Measurements from ENCODE around the gene DNAJB12.

DNA sequence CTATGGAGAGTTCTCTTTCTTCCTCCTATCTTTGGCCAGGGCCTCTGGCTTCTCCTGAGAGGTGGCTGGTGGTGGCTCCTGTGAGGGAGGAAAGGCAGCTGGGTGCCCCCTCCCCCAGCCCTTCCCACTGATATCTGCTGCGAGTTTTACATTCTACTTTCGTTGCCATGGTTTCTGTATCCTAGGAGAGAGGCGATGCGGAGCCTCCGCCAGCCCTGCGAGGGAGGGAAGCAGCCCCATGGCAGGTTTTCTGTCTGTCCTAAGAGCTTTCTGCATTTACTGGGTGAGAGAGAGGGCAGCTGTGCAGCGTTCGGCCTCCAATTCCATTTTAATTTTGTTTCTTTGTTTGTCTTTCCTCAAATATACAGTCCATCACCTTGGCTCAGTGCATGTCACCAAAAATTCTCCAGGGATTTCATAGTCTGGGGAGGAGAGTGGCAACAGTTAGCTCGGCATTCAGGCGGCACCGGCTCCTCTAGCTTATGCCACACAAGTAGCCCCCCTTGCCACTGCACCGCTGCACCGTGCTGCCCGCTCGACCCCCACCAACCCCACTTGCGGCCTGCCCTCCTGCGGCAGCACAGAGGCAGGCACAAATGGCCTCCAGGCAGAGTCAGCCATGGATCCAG, 20.4 kb downstream of the DNAJB12 start:
- TF ChIP-seq, protein P1, sequence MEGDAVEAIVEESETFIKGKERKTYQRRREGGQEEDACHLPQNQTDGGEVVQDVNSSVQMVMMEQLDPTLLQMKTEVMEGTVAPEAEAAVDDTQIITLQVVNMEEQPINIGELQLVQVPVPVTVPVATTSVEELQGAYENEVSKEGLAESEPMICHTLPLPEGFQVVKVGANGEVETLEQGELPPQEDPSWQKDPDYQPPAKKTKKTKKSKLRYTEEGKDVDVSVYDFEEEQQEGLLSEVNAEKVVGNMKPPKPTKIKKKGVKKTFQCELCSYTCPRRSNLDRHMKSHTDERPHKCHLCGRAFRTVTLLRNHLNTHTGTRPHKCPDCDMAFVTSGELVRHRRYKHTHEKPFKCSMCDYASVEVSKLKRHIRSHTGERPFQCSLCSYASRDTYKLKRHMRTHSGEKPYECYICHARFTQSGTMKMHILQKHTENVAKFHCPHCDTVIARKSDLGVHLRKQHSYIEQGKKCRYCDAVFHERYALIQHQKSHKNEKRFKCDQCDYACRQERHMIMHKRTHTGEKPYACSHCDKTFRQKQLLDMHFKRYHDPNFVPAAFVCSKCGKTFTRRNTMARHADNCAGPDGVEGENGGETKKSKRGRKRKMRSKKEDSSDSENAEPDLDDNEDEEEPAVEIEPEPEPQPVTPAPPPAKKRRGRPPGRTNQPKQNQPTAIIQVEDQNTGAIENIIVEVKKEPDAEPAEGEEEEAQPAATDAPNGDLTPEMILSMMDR (IDR thresholded peaks at IDR 0.05): no peak
- TF ChIP-seq, protein P2, sequence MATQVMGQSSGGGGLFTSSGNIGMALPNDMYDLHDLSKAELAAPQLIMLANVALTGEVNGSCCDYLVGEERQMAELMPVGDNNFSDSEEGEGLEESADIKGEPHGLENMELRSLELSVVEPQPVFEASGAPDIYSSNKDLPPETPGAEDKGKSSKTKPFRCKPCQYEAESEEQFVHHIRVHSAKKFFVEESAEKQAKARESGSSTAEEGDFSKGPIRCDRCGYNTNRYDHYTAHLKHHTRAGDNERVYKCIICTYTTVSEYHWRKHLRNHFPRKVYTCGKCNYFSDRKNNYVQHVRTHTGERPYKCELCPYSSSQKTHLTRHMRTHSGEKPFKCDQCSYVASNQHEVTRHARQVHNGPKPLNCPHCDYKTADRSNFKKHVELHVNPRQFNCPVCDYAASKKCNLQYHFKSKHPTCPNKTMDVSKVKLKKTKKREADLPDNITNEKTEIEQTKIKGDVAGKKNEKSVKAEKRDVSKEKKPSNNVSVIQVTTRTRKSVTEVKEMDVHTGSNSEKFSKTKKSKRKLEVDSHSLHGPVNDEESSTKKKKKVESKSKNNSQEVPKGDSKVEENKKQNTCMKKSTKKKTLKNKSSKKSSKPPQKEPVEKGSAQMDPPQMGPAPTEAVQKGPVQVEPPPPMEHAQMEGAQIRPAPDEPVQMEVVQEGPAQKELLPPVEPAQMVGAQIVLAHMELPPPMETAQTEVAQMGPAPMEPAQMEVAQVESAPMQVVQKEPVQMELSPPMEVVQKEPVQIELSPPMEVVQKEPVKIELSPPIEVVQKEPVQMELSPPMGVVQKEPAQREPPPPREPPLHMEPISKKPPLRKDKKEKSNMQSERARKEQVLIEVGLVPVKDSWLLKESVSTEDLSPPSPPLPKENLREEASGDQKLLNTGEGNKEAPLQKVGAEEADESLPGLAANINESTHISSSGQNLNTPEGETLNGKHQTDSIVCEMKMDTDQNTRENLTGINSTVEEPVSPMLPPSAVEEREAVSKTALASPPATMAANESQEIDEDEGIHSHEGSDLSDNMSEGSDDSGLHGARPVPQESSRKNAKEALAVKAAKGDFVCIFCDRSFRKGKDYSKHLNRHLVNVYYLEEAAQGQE (IDR thresholded peaks at IDR 0.05; ENCODE audit: insufficient read depth in 1 of 2, low read depth in 2 of 2, low read length in 1 of 2): no peak
- no peak for TF ChIP-seq TCF7L2 (IDR thresholded peaks at IDR 0.05; ENCODE audit: low read depth, low read length)
